NCI-H1694 treated with DMSO at 0.1 percent for 48 hours (cell line): ENCODE results near the gene TMEM202.
"Not testable (repeated sequence)": the region's sequence is repeated elsewhere in the genome, so short reads cannot be mapped to it uniquely, and the experiment has no call there.

ENCODE experiments used
- DNase-seq: peaks from one replicate; lab custom pipeline; 2025; lab: John Stamatoyannopoulos, UW

The TMEM202 gene

DNA sequence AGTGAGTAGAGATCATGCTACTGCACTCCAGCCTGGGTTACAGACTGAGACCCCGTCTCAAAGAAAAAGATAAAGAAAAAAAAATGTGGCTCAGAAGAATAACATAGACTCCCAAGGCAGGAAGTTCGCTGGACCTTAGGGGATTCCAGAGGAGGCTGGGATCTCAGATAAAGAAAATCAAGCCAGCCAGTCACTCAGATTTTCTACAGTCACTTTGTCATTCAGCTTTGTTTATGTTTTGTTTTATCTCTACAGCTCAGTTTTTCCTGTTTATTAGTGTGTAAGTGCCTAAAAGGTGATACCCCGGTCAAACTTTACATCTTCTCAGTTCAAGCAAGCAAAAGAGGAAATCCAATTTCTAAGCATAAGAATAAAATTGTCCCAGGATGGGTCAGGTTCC lies 6.3 kb downstream of the TMEM202 start:
- DNase-seq, result no peak

DNA sequence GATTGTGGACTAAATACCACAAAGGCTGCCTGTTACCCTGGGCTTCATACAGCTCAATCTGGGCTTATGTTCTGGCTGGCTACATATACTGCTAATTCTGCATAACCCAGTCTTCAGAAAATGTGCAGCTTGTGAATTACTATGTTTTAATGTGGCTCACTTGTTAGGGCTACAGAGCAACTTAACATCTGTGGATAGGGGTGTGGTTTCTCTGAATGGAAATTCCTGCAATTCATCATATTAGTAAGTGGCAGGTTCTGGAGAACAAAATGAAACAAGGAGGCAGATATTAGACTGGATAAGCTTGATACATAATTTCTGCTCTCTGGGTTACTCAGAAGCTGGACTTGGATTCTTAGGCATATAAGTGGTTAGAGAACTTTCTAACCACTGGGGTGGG lies 6.7 kb downstream of the TMEM202 start:
- DNase-seq, result no peak

- no peak for DNase-seq
These were observed 8.8 kb downstream of the TMEM202 start for GRCh38 chr15:72406936-72407335.

DNA sequence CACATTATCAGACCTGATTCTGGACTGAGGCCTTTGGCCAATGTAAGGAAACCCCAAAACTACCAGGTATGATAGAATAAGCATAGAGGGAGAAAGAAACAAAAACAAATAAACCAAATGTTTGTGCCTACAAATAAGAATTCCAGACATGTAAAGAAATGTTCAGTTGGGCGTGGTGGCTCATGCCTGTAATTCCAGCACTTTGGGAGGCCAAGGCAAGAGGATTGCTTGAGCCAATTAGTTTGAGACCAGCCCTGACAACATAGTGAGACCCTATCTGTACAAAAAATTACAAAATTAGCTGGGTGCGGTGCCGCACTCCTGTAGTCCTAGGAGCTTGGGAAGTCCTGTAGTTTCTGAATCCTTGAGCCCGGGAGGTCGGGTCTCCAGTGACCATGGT lies 13.0 kb downstream of the TMEM202 start:
- no peak for DNase-seq

DNA sequence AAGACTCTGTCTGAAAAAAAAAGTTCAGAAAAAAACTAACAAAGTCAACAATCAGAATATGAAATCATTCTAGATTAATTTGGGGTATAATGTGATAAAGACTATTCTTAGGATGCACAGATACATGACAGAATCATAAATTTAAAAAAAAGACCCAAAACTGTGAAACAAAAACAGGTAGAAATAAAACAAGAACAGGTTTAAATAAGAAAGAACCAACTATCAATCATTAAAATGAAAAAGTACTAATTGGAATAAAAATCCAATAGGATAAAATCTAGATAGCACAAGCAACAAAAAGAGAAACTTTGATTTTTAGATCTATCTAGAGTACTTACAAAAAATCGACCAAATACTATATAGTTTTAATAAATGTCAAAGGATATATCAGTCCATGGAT lies 13.4 kb downstream of the TMEM202 start:
- DNase-seq, result no peak

DNA sequence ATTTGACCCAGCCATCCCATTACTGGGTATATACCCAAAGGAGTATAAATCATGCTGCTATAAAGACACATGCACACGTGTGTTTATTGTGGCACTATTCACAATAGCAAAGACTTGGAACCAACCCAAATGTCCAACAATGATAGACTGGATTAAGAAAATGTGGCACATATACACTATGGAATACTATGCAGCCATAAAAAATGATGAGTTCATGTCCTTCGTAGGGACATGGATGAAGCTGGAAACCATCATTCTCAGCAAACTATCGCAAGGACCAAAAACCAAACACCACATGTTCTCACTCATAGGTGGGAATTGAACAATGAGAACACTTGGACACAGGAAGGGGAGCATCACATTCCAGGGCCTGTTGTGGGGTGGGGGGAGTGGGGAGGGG lies 15.2 kb downstream of the TMEM202 start:
- not testable (repeated sequence) for DNase-seq

- no peak for DNase-seq
These were observed 17.2 kb downstream of the TMEM202 start for GRCh38 chr15:72415304-72415703.

DNA sequence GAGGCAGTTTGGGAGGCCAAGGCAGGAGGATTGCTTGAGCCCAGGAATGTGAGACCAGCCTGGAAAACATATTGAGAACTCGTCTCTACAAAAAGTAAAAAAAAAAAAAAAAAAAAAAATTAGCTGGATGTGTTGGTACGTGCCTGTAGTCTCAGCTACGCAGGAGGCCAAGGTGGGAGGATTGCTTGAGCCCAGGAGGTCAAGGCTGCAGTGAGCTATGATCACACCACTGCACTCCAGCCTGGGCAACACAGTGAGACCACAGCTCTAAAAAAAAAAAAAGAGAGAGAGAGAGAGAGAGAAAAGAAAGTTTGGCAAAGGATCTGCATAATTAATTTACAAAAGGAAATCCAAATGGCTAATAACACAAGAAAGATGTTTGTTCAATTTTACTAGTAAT lies 21.7 kb downstream of the TMEM202 start:
- not testable (repeated sequence) for DNase-seq

DNA sequence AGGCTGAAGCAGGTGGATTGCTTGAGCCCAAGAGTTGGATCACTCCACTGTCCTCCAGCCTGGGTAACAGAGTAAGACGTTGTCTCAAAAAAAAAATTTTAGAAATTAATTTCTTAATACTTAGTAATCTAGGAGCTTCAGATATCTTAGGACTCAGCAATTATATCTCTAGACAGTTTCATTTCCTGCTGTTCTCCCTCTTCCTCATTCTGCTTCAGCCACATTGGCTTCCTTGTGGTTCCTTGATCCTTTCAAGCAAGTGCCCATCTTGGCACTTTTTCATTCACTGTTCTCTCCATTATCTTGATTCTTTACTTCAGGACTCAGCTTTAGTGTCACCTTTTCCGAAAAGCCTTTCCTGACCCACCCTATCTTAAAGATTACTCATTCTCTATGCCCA lies 22.5 kb downstream of the TMEM202 start:
- no peak for DNase-seq

GRCh38 chr15:72421484-72421883 lies 23.4 kb downstream of the TMEM202 start:
- no peak for DNase-seq

DNA sequence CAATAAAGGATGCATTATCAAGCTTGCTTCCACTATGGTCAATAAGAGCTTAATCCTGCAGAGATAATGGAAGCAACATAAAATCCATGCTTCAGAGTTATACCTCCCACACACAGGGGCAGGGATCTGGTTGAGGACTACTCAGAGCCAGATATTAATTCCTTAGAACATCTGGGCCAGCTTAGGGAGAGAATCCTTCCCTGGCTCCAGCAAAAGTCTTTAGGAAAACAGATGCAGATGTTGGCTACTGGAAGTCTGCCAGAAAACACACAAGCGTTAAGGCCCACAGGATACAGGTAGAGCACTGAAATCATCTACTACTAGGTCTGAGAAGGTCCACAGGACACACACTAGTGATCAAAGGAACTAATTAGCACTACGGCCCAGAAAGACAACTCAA lies 25.2 kb downstream of the TMEM202 start:
- no peak for DNase-seq

DNA sequence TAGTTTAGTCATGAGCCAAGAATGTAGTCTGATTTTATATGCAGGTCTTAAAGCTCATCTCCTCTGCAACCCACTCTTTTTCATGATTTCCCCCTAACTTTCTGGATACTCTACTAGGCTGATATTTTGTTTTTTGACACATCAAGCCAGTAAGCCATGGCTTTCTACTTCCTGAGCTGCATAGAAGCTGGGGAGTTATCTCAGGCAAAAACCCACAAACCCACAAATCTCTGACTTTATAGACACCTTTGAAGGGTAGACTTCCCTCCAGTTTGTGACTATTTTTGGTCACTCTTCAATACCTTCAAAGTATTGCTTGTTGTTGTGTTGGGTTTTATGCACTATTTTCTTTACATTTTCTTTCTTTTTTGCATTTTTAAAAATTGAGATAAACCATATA lies 28.6 kb downstream of the TMEM202 start:
- DNase-seq, result no peak

DNA sequence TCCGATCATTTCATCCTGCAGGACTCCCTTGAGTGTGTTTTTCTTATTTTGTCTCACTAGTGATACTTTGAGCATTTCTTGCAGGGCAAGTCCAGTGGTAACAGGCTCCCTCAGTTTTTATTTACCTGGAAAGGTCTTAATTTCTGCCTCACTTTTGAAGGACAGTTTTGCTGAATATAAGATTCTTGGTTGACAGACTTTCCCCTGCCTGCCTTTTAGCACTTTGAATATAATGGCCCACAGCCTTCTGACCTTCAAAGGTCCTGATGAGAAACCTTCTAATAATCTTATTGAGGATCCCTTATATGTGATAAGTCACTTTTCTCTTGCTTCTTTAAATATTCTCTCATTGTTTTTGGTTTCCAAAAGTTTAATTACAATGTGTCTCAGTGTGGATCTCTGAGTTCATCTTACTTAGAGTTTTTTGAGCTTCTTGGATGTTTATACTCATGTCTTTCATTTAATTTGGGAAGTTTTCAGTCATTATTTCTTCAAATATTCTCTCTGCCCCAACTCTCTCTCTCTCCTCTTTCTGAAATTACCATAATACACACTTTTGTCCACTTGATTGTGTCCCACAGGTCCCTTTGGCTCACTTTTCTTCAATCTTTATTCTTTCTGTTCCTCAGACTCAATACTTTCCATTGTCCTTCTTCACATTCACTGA lies 39.7 kb downstream of the TMEM202 start:
- DNase-seq, result no peak

DNA sequence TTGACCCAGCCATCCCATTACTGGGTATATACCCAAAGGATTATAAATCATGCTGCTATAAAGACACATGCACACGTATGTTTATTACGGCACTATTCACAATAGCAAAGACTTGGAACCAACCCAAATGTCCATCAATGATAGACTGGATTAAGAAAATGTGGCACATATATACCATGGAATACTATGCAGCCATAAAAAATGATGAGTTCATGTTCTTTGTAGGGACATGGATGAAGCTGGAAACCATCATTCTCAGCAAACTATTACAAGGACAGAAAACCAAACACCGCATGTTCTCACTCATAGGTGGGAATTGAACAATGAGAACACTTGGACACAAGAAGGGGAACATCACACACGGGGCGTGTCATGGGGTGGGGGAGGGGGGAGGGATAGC lies 44.7 kb downstream of the TMEM202 start:
- DNase-seq, result not testable (repeated sequence)

GRCh38 chr15:72445426-72445825 lies 47.3 kb downstream of the TMEM202 start:
- no peak for DNase-seq

GRCh38 chr15:72450805-72451204 lies 52.7 kb downstream of the TMEM202 start:
- no peak for DNase-seq

DNA sequence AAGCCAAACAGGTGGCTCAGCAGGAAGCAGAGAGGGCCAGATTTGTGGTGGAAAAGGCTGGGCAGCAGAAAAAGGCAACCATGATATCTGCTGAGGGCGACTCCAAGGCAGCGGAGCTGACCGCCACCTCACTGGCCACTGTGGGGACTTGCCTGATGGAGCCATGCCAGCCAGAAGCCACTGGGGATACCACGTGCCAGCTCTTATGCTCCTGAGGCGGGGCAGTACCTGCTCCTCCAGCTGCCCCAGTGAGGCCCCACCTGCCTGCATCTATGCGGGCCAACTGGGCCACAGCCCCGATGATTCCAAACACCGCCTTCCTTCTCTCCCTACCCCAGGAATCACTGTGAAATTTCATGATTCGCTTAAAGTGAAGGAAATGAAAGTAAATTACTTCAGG lies 53.1 kb downstream of the TMEM202 start:
- DNase-seq, result no peak

GRCh38 chr15:72456684-72457083 lies 58.6 kb downstream of the TMEM202 start:
- DNase-seq, result no peak
